ENCODE measurements around the gene TGFBR1.

- TF ChIP-seq EZH2 (optimal IDR thresholded peaks at IDR 0.05; ENCODE audit: low read depth, low read length) (no peak), CTCF (IDR thresholded peaks at IDR 0.05; ENCODE audit: low read length) (no peak), EZH2phosphoT487 (IDR thresholded peaks at IDR 0.05; ENCODE audit: low read length) (no peak)
Observed at GRCh38 chr9:99137891-99138290, 33.0 kb downstream of the TGFBR1 start.

Data from MM.1S (cell line).